ENCODE results near the gene CCL25. TPM values are rescaled to one million over a fixed set of nuclear protein-coding genes. Genes with fewer than 3 reads are reported as not detected.

The CCL25 gene
- polyA plus RNA-seq, 4 donors: 156 to 831 (median 414) TPM

DNA sequence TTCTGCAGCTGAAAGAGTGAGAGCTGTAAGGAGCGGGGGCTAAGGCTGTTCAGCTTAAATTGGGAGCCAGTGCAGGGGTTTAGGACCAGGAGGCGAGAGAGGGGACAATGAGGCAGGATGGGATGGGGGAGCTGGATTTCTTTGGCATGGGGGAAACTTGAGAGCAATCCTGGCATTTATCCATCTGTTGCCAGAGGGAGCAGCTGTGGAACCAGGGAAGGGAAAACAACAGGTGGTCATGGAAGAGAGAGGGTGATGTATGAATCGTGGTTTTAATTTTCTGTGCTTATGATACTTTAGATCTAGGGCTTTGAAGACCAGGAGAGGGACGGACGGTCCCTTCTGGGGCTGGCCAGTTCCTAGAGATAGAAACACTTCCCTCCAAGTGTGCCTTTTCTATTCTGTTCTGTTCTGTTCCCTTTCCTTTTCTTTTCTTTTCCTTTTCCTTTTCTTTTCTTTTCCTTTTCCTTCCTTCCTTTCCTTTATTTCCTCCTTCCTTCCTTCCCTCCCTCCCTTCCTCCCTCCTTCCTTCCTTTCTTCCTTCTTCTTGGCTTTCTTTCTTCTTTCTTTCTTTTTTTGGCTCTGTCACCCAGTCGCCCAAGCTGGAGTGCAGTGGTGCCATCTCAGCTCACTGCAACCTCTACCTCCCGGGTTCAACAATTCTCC is 16.0 kb upstream of the CCL25 start:
- Histone ChIP-seq H3K4me3 (ENCODE audit: low read depth in 1 of 3, low read length in 3 of 3) (no peak overlapping the region), H3K27me3 (ENCODE audit: control insufficient read depth in 3 of 3, insufficient read depth in 3 of 3, low read length in 3 of 3) (no peaks in the 10 kb centered on the region), H3K9me3 (ENCODE audit: control insufficient read depth in 2 of 2, insufficient read depth in 1 of 2, low read depth in 1 of 2, low read length in 1 of 2) (peaks cover 0 to 12% of the 10 kb centered on the region in 2 donors), H3K4me1 (ENCODE audit: control insufficient read depth in 3 of 3, insufficient read depth in 2 of 3, low read depth in 1 of 3, low read length in 2 of 3) (peaks cover 0 to 40% (median 0%) of the 10 kb centered on the region in 3 donors), H3K27ac (ENCODE audit: low read depth in 1 of 3, low read length in 2 of 3) (peak overlapping the region in 1 of 3 donors; percentile 50), H3K36me3 (ENCODE audit: control insufficient read depth in 3 of 3, insufficient read depth in 2 of 3, low read depth in 1 of 3, low read length in 3 of 3) (peaks cover 0 to 12% (median 0%) of the 10 kb centered on the region in 3 donors)
- FAIRE-seq (no peak), DNase-seq (no peak)
- 35 to 60% (median 51%) methylated on average over 7 of the region's 7 CpGs for WGBS, 3 donors

DNA sequence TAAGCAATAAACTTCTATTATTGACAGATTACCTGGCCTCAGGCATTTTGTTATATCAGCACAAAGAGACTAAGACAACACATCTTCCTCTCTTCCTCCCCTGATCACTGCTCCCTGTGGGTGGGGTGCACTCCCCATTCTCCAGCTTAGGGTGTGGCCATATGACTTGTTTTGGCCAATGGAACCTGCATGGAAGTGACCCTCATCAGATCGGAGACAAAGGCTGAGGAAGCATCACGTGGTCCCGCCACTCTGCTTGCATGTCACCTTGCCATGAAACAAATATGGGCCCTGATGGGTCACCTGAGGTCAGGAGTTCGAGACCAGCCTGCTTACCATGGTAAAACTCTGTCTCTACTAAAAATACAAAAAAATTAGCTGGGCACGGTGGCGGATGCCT is 13.7 kb upstream of the CCL25 start:
- H3K27ac ChIP-seq (ENCODE audit: low read depth in 1 of 3, low read length in 2 of 3): no peak overlapping the region
- WGBS, 3 donors: 72 to 84% (median 79%) methylated on average over 6 of the region's 6 CpGs
- no peak for FAIRE-seq
- H3K36me3 ChIP-seq (ENCODE audit: control insufficient read depth in 3 of 3, insufficient read depth in 2 of 3, low read depth in 1 of 3, low read length in 3 of 3): peaks cover 0 to 15% (median 0%) of the 10 kb centered on the region in 3 donors
- H3K4me1 ChIP-seq (ENCODE audit: control insufficient read depth in 3 of 3, insufficient read depth in 2 of 3, low read depth in 1 of 3, low read length in 2 of 3): peaks cover 0 to 24% (median 0%) of the 10 kb centered on the region in 3 donors
- H3K4me3 ChIP-seq (ENCODE audit: low read depth in 1 of 3, low read length in 3 of 3): no peak overlapping the region
- peaks cover 0 to 12% of the 10 kb centered on the region in 2 donors for H3K9me3 ChIP-seq (ENCODE audit: control insufficient read depth in 2 of 2, insufficient read depth in 1 of 2, low read depth in 1 of 2, low read length in 1 of 2)
- no peaks in the 10 kb centered on the region for H3K27me3 ChIP-seq (ENCODE audit: control insufficient read depth in 3 of 3, insufficient read depth in 3 of 3, low read length in 3 of 3)
- DNase-seq: no peak

DNA sequence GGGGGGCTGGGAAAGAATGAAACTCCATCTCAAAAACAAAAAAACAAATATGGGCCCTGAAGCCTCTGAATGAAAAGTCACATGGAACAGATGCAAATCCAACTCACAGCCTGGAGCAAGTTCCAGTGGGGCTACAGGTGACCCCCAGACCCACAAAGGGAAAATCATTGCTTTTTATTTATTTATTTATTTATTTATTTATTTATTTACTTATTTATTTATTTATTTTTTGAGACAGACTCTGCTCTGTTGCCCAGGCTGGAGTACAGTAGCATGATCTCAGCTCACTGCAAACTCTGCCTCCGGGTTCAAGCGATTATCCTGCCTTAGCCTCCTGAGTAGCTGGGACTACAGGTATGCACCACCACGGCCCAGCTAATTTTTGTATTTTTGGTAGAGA is 13.3 kb upstream of the CCL25 start:
- H3K4me3 ChIP-seq (ENCODE audit: low read depth in 1 of 3, low read length in 3 of 3): no peak overlapping the region
- no peaks in the 10 kb centered on the region for H3K27me3 ChIP-seq (ENCODE audit: control insufficient read depth in 3 of 3, insufficient read depth in 3 of 3, low read length in 3 of 3)
- DNase-seq (no peak), FAIRE-seq (no peak)
- peaks cover 0 to 9% of the 10 kb centered on the region in 2 donors for H3K9me3 ChIP-seq (ENCODE audit: control insufficient read depth in 2 of 2, insufficient read depth in 1 of 2, low read depth in 1 of 2, low read length in 1 of 2)
- H3K36me3 ChIP-seq (ENCODE audit: control insufficient read depth in 3 of 3, insufficient read depth in 2 of 3, low read depth in 1 of 3, low read length in 3 of 3): peaks cover 0 to 19% (median 0%) of the 10 kb centered on the region in 3 donors
- WGBS, 3 donors: 95 to 97% (median 96%) methylated on average over 3 of the region's 3 CpGs
- peaks cover 0 to 21% (median 0%) of the 10 kb centered on the region in 3 donors for H3K4me1 ChIP-seq (ENCODE audit: control insufficient read depth in 3 of 3, insufficient read depth in 2 of 3, low read depth in 1 of 3, low read length in 2 of 3)
- H3K27ac ChIP-seq (ENCODE audit: low read depth in 1 of 3, low read length in 2 of 3): no peak overlapping the region

DNA sequence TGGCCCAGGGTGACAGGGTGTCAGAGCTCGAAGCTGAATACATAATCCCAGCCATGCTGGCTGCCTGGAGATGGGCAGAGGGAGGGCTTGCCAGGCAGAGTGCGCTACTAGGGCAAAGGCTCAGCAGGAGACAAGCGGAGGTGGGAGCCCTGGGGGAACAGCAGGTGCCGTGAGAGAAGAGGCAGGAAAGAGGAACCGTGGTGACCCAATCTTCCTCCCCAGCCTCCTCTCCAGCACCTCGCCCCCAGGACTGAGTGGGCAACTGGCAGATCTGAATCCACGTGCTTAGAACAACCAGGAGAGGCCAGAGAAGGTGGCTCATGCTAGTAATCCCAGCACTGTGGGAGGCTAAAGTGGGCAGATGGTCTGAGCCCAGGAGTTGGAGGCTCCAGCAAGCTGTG is 11.0 kb upstream of the CCL25 start:
- H3K27me3 ChIP-seq (ENCODE audit: control insufficient read depth in 3 of 3, insufficient read depth in 3 of 3, low read length in 3 of 3): no peaks in the 10 kb centered on the region
- H3K36me3 ChIP-seq (ENCODE audit: control insufficient read depth in 3 of 3, insufficient read depth in 2 of 3, low read depth in 1 of 3, low read length in 3 of 3): peaks cover 0 to 27% (median 0%) of the 10 kb centered on the region in 3 donors
- H3K4me1 ChIP-seq (ENCODE audit: control insufficient read depth in 3 of 3, insufficient read depth in 2 of 3, low read depth in 1 of 3, low read length in 2 of 3): peaks cover 0 to 24% (median 0%) of the 10 kb centered on the region in 3 donors
- DNase-seq (no peak), FAIRE-seq (no peak)
- no peak overlapping the region for H3K27ac ChIP-seq (ENCODE audit: low read depth in 1 of 3, low read length in 2 of 3)
- H3K4me3 ChIP-seq (ENCODE audit: low read depth in 1 of 3, low read length in 3 of 3): no peak overlapping the region
- peaks cover 0 to 9% of the 10 kb centered on the region in 2 donors for H3K9me3 ChIP-seq (ENCODE audit: control insufficient read depth in 2 of 2, insufficient read depth in 1 of 2, low read depth in 1 of 2, low read length in 1 of 2)
- 40 to 53% (median 46%) methylated on average over 7 of the region's 7 CpGs for WGBS, 3 donors

DNA sequence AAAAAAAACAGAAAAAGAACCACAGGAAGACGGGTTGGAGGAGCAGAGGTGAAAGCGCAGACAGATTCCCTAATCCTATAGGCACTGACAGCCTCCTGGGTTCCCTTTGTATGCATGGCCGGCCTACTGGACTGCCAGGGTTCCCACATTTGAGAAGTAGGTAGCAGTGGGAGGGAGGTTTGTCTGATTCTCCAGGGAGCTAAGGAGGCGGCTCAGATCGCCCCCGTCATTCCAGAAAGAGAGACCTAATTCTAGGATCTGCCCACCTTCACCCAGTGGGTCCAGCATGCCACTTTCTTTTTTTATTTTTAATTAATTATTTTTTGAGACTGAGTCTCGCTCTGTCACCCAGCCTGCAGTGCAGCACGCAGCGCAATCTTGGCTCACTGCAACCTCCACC is 9.7 kb upstream of the CCL25 start:
- Histone ChIP-seq H3K36me3 (ENCODE audit: control insufficient read depth in 3 of 3, insufficient read depth in 2 of 3, low read depth in 1 of 3, low read length in 3 of 3) (peaks cover 0 to 23% (median 0%) of the 10 kb centered on the region in 3 donors), H3K27ac (ENCODE audit: low read depth in 1 of 3, low read length in 2 of 3) (no peak overlapping the region), H3K9me3 (ENCODE audit: control insufficient read depth in 2 of 2, insufficient read depth in 1 of 2, low read depth in 1 of 2, low read length in 1 of 2) (peaks cover 0 to 9% of the 10 kb centered on the region in 2 donors), H3K27me3 (ENCODE audit: control insufficient read depth in 3 of 3, insufficient read depth in 3 of 3, low read length in 3 of 3) (no peaks in the 10 kb centered on the region), H3K4me1 (ENCODE audit: control insufficient read depth in 3 of 3, insufficient read depth in 2 of 3, low read depth in 1 of 3, low read length in 2 of 3) (peaks cover 0 to 24% (median 0%) of the 10 kb centered on the region in 3 donors), H3K4me3 (ENCODE audit: low read depth in 1 of 3, low read length in 3 of 3) (no peak overlapping the region)
- no peak for DNase-seq
- 93 to 96% (median 96%) methylated on average over 9 of the region's 9 CpGs for WGBS, 3 donors
- FAIRE-seq: no peak

DNA sequence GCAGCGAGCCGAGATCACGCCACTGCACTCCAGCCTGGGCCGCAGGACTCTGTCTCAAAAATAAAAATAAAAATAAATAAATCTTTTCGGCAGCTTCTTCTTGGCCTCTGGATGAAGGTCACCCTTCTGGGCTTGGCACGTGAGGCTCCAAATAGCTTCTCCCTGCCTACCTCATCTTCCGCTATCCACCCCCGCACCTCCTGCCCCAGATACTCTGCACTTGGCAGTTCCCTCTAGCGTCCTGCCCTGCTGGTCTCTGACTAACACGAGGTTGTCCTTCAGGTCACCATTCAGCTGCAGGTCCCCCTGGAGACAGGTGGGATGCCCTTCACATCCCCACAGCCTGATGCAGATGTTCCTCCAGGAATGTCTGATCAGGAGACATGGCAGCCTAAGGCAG is 8.5 kb upstream of the CCL25 start:
- no peak for FAIRE-seq
- Histone ChIP-seq H3K4me1 (ENCODE audit: control insufficient read depth in 3 of 3, insufficient read depth in 2 of 3, low read depth in 1 of 3, low read length in 2 of 3) (peaks cover 0 to 20% (median 0%) of the 10 kb centered on the region in 3 donors), H3K36me3 (ENCODE audit: control insufficient read depth in 3 of 3, insufficient read depth in 2 of 3, low read depth in 1 of 3, low read length in 3 of 3) (peaks cover 0 to 15% (median 0%) of the 10 kb centered on the region in 3 donors), H3K27ac (ENCODE audit: low read depth in 1 of 3, low read length in 2 of 3) (no peak overlapping the region), H3K9me3 (ENCODE audit: control insufficient read depth in 2 of 2, insufficient read depth in 1 of 2, low read depth in 1 of 2, low read length in 1 of 2) (peaks cover 0 to under 1% of the 10 kb centered on the region in 2 donors), H3K27me3 (ENCODE audit: control insufficient read depth in 3 of 3, insufficient read depth in 3 of 3, low read length in 3 of 3) (no peaks in the 10 kb centered on the region), H3K4me3 (ENCODE audit: low read depth in 1 of 3, low read length in 3 of 3) (no peak overlapping the region)
- 85 to 87% (median 86%) methylated on average over 10 of the region's 10 CpGs for WGBS, 3 donors
- DNase-seq: no peak

DNA sequence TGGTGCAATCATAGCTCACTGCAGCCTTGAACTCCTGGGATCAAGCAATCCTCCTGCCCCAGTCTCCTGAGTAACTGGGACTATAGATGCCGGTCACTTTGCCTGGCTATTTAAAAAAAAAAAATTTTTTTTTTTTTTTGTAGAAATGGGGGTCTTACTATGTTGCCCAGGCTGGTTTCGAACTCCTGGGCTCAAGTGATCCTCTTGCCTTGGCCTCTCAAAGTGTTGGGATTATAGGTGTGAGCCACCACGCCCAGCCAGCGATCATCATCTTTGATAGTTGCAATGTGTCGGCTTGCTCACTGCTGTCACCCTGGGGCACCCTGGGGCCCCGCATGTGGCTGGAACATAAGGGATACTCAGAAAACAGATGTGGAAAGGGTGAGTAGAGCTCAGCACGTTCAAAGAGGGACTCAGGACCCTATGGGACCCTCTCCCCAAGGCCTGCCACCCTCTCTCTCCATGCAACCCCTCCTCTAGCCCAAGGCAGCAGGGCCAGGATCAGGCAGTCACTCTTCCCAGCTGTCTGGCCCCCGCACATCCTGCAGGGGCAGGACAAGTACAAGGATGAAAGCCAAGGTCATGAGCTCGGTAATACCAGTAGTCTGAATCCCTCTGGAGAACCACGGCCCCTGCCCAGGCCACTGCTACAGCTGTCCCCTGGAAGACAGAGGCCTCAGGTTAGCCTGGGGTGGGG is 6.5 kb upstream of the CCL25 start:
- DNase-seq: no peak

DNA sequence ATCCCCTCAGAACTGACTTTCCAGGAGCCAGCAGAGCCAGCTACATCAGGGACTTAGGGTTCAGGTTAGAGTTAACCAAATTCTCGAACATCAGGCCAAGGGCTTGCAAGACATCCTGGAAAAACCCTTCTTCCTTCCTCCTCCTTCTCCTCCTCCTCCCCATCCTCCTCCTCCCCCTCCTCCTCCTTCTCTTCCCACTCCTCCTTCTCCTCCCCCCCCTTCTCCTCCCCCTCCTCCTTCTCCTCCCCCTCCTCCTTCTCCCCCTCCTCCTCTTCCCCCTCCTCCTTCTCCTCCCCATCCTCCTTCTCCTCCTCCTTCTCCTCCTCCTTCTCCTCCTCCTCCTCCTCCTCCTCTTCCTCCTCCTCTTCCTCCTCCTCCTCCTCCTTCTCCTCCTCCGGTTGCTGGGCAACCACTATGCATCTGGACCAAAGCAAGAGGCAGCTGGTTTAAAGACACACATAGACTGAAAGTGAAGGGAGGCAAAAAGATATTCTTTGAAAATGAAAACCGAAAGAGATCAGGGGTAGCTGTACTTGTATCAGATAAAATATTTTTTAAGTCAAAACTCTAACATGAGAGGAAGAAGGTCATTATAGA is 5.9 kb upstream of the CCL25 start:
- Histone ChIP-seq H3K4me3 (ENCODE audit: low read depth in 1 of 3, low read length in 3 of 3) (no peak overlapping the region), H3K4me1 (ENCODE audit: control insufficient read depth in 3 of 3, insufficient read depth in 2 of 3, low read depth in 1 of 3, low read length in 2 of 3) (peaks cover 0 to 15% (median 0%) of the 10 kb centered on the region in 3 donors), H3K36me3 (ENCODE audit: control insufficient read depth in 3 of 3, insufficient read depth in 2 of 3, low read depth in 1 of 3, low read length in 3 of 3) (peaks cover 0 to 14% (median 0%) of the 10 kb centered on the region in 3 donors), H3K9me3 (ENCODE audit: control insufficient read depth in 2 of 2, insufficient read depth in 1 of 2, low read depth in 1 of 2, low read length in 1 of 2) (no peaks in the 10 kb centered on the region), H3K27ac (ENCODE audit: low read depth in 1 of 3, low read length in 2 of 3) (peak overlapping the region in 1 of 3 donors; percentile 28), H3K27me3 (ENCODE audit: control insufficient read depth in 3 of 3, insufficient read depth in 3 of 3, low read length in 3 of 3) (no peaks in the 10 kb centered on the region)
- DNase-seq (no peak), FAIRE-seq (no peak)
- WGBS, 3 donors: 48 to 60% (median 49%) methylated on average over 3 of the region's 3 CpGs

More for the DNA sequence above, 6.5 kb upstream of the CCL25 start:
- Histone ChIP-seq H3K9me3 (ENCODE audit: control insufficient read depth in 2 of 2, insufficient read depth in 1 of 2, low read depth in 1 of 2, low read length in 1 of 2) (no peaks in the 10 kb centered on the region), H3K27ac (ENCODE audit: low read depth in 1 of 3, low read length in 2 of 3) (peak overlapping the region in 1 of 3 donors; percentile 28), H3K36me3 (ENCODE audit: control insufficient read depth in 3 of 3, insufficient read depth in 2 of 3, low read depth in 1 of 3, low read length in 3 of 3) (peaks cover 0 to 15% (median 0%) of the 10 kb centered on the region in 3 donors), H3K27me3 (ENCODE audit: control insufficient read depth in 3 of 3, insufficient read depth in 3 of 3, low read length in 3 of 3) (no peaks in the 10 kb centered on the region), H3K4me3 (ENCODE audit: low read depth in 1 of 3, low read length in 3 of 3) (no peak overlapping the region), H3K4me1 (ENCODE audit: control insufficient read depth in 3 of 3, insufficient read depth in 2 of 3, low read depth in 1 of 3, low read length in 2 of 3) (peaks cover 0 to 19% (median 0%) of the 10 kb centered on the region in 3 donors)
- 59 to 66% (median 63%) methylated on average over 10 of the region's 10 CpGs for WGBS, 3 donors
- FAIRE-seq: no peak
